Endothelial cell of umbilical vein (primary cell): ENCODE results near the gene CFAP45.
A peak's percentile ranks its signal among the peaks of the same experiment; 100 is the strongest.

ENCODE experiments used
- CTCF ChIP-seq, 2 donors: IDR thresholded peaks; 1 replicate in 1 of 2; 2 replicates in 1 of 2; pipeline ENCODE4 v1.5.1; 2011; ENCODE audit warnings: low read length in 2 of 2, mild to moderate bottlenecking in 2 of 2, moderate library complexity in 2 of 2, control low read depth in 1 of 2, inconsistent platforms in 1 of 2, low read depth in 1 of 2; ENCODE audit not compliant: insufficient read depth in 1 of 2; ENCODE audit errors: extremely low read depth in 1 of 2
- GATA2 ChIP-seq: IDR thresholded peaks from 2 replicates; pipeline ENCODE4 v1.7.0; 2011; ENCODE audit warnings: low read depth, mild to moderate bottlenecking, moderate library complexity, mixed read lengths, low read length; ENCODE audit not compliant: insufficient read length, insufficient read depth
- JUN ChIP-seq: IDR thresholded peaks from 2 replicates; pipeline ENCODE4 v1.6.1; 2011; ENCODE audit warnings: borderline replicate concordance, low read depth; ENCODE audit not compliant: insufficient read length, insufficient read depth
- MYC ChIP-seq: IDR thresholded peaks from one replicate; pipeline ENCODE4 v1.6.1; 2011; ENCODE audit warnings: mild to moderate bottlenecking, low read depth, low read length
- POLR2A ChIP-seq: IDR thresholded peaks from 2 replicates; pipeline ENCODE4 v1.6.1; 2012; ENCODE audit warnings: low read depth, mild to moderate bottlenecking, control low read depth, low read length
- POLR2AphosphoS5 ChIP-seq: IDR thresholded peaks from 2 replicates; pipeline ENCODE4 v1.6.1; 2012; ENCODE audit warnings: low read depth, mild to moderate bottlenecking, control low read depth, low read length, moderate library complexity; ENCODE audit not compliant: insufficient read depth

GRCh38 chr1:159854693-159855192 is 45.2 kb downstream of the CFAP45 start:
- TF ChIP-seq CTCF (IDR thresholded peaks at IDR 0.05; ENCODE audit: extremely low read depth in 1 of 2, insufficient read depth in 1 of 2, low read depth in 1 of 2, low read length in 2 of 2) (no peak), POLR2A (peak; percentile 51), GATA2 (no peak), JUN (no peak), POLR2AphosphoS5 (peak; percentile 55), MYC (no peak)
